Measurements from ENCODE around the gene KRTAP4-7.

GRCh38 chr17:41069031-41069430 lies 14.9 kb upstream of the KRTAP4-7 start:
- TF ChIP-seq CTCF (IDR thresholded peaks at IDR 0.05) (no peak), POLR2A (IDR thresholded peaks at IDR 0.05) (no peak)

Data from lower leg skin (tissue), 3 donors.